ENCODE results near the gene SLFN12.
"Not testable (repeated sequence)": the region's sequence is repeated elsewhere in the genome, so short reads cannot be mapped to it uniquely, and the experiment has no call there.

Gene SLFN12

DNA sequence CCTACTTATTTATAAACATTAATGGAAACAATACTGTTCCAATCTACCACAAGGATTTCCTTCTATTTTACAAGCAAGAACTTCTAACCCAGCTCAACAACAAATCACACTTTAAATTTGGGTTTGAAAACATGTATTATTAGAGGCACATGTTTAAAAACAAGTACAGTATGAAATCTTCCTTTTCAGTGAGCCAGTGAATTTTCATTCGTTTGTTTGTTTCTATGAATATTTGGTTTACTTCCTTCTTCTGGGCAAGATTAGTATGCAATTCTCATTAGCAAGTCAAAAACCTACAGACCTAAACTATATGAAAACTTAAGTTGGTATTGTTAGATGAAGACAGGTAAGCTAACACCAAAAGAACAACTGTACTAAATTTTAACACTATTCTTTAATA, 25.7 kb downstream of the SLFN12 start:
- DNase-seq, result no peak
- TF ChIP-seq, protein P1, sequence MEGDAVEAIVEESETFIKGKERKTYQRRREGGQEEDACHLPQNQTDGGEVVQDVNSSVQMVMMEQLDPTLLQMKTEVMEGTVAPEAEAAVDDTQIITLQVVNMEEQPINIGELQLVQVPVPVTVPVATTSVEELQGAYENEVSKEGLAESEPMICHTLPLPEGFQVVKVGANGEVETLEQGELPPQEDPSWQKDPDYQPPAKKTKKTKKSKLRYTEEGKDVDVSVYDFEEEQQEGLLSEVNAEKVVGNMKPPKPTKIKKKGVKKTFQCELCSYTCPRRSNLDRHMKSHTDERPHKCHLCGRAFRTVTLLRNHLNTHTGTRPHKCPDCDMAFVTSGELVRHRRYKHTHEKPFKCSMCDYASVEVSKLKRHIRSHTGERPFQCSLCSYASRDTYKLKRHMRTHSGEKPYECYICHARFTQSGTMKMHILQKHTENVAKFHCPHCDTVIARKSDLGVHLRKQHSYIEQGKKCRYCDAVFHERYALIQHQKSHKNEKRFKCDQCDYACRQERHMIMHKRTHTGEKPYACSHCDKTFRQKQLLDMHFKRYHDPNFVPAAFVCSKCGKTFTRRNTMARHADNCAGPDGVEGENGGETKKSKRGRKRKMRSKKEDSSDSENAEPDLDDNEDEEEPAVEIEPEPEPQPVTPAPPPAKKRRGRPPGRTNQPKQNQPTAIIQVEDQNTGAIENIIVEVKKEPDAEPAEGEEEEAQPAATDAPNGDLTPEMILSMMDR (IDR thresholded peaks at IDR 0.05), result no peak
- Mint-ChIP-seq H3K27ac (no peak overlapping the region), H3K36me3 (ENCODE audit: low read depth) (no peaks in the 10 kb centered on the region), H3K9me3 (no peaks in the 10 kb centered on the region), H3K4me1 (no peaks in the 10 kb centered on the region), H3K27me3 (ENCODE audit: low read depth, poor library complexity) (peaks cover 4% of the 10 kb centered on the region), H3K4me3 (no peak overlapping the region)

DNA sequence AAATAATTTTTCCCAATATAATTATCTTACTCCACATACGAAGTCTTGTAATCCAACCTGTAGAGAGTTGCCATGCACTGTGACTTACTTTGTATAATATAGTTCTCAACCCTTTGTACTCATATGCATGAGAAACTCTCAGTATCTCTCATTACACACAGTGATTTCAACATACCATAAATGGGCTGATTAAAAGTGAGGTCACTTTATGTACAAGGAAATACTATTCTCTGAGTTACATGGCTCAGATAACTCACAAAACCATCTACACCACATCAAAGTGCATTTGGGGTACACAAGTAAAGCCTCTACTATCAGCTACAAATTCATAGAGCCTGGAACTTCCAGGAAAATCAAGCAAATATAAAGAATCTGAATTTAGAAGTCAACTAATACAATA, 27.9 kb downstream of the SLFN12 start:
- DNase-seq, result no peak
- Mint-ChIP-seq H3K4me3 (no peak overlapping the region), H3K36me3 (ENCODE audit: low read depth) (no peaks in the 10 kb centered on the region), H3K27me3 (ENCODE audit: low read depth, poor library complexity) (peaks cover 4% of the 10 kb centered on the region), H3K4me1 (no peaks in the 10 kb centered on the region), H3K27ac (no peak overlapping the region), H3K9me3 (no peaks in the 10 kb centered on the region)
- TF ChIP-seq, protein P1 (IDR thresholded peaks at IDR 0.05), result no peak

DNA sequence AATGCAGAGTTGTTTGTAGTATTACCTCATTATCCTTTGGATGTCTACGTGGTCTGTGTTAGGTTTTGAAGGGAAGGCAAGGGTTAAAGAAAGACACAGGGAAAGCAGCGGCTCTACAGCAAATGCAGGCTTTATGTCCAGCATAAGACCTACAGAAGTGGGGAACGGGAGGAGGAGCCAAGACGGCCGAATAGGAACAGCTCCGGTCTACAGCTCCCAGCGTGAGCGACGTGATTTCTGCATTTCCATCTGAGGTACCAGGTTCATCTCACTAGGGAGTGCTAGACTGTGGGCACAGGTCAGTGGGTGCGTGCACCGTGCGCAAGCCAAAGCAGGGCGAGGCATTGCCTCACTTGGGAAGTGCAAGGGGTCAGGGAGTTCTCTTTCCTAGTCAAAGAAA, 38.5 kb downstream of the SLFN12 start:
- not testable (repeated sequence) for H3K36me3 Mint-ChIP-seq (ENCODE audit: low read depth); DNase-seq; H3K4me3 Mint-ChIP-seq; H3K4me1 Mint-ChIP-seq
- Mint-ChIP-seq H3K9me3 (peaks cover 27% of the 10 kb centered on the region), H3K27ac (peak overlapping the region; percentile 29), H3K27me3 (ENCODE audit: low read depth, poor library complexity) (peaks cover 11% of the 10 kb centered on the region)

DNA sequence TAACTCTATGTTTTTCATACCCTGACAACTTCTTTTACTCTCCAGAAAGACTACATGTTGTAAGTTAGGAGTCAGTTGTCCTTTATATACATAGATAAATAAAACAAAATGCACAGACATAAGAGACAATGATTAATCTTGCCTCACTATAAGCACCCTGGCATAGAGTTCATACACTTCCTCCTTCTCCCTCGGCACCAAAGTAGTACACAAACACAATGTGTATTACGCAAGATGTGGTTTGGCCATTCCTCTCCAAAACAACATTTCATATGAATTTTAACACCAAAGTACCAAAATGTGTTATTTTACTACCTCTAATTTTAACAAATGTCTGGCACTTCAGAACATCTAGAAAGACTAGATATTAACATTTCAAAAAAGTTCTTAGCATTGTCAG, 41.6 kb downstream of the SLFN12 start:
- Mint-ChIP-seq H3K9me3 (peaks cover 21% of the 10 kb centered on the region), H3K27ac (no peak overlapping the region), H3K27me3 (ENCODE audit: low read depth, poor library complexity) (peaks cover 27% of the 10 kb centered on the region), H3K4me1 (no peaks in the 10 kb centered on the region), H3K4me3 (no peak overlapping the region), H3K36me3 (ENCODE audit: low read depth) (peaks cover 6% of the 10 kb centered on the region)
- no peak for DNase-seq
- TF ChIP-seq, protein P1 (IDR thresholded peaks at IDR 0.05), result no peak

DNA sequence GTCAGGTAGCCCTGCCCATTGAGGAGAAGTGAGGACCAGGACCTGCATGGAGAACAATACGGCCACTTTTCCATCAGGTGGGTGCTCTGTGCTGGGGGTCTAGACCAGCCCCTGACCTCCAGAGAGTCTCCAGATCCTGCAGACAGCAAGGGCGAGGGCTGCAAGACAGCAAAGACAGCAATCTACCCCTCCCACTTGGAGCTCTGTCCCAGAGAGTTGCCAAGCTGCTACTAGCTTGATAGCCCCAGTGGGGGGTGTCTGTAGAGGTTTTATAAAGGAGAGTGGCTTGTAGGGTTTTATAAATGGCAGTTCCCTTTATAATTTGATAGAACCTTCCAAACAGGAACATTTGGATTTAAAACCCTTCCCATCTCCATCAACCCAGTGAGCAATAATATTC, 42.1 kb downstream of the SLFN12 start:
- TF ChIP-seq, protein P1 (IDR thresholded peaks at IDR 0.05), result no peak
- Mint-ChIP-seq H3K27me3 (ENCODE audit: low read depth, poor library complexity) (peaks cover 26% of the 10 kb centered on the region), H3K9me3 (peaks cover 16% of the 10 kb centered on the region), H3K27ac (no peak overlapping the region), H3K4me3 (no peak overlapping the region), H3K36me3 (ENCODE audit: low read depth) (peaks cover 6% of the 10 kb centered on the region), H3K4me1 (no peaks in the 10 kb centered on the region)
- no peak for DNase-seq

DNA sequence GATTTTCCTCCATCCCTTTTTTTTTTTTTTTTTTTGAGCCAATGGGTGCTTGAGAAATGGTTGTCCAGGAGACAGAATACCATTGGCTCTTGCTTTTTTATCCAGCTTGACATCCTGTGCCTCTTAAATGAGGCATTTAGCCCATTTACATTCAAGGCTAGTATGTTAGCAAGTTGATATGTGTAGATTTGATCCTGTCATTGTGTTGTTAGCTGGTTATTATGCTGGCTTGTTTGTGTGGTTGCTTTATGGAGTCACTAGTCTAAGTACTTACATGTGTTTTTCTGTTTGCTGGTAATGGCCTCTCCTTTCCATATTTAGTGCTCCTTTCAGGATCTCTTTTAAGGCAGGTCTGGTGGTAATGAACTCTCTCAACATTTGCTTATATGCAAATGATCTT, 44.8 kb downstream of the SLFN12 start:
- TF ChIP-seq, protein P1 (IDR thresholded peaks at IDR 0.05), result no peak
- H3K4me1 Mint-ChIP-seq, result no peaks in the 10 kb centered on the region
- no peak overlapping the region for H3K27ac Mint-ChIP-seq
- DNase-seq, result no peak
- no peaks in the 10 kb centered on the region for H3K36me3 Mint-ChIP-seq (ENCODE audit: low read depth)
- no peak overlapping the region for H3K4me3 Mint-ChIP-seq
- no peaks in the 10 kb centered on the region for H3K9me3 Mint-ChIP-seq
- H3K27me3 Mint-ChIP-seq (ENCODE audit: low read depth, poor library complexity), result peaks cover 22% of the 10 kb centered on the region
